C4-2B (cell line): Measurements from ENCODE around the gene CHKB.

Experiments used
- H3K27ac ChIP-seq: fragments of 450-650 bp; 2 replicates; pipeline ENCODE4 v1.5.1; 2017
- ZFX ChIP-seq: fragments of 450-650 bp; IDR thresholded peaks from 2 replicates; pipeline ENCODE4 v1.6.1; 2017
- TF ChIP-seq, protein P1 (sequence below): fragments of 450-650 bp; conservative IDR thresholded peaks from 2 replicates; pipeline ENCODE4 v1.5.1; 2017; ENCODE audit warnings: mild to moderate bottlenecking

CHKB gene

DNA sequence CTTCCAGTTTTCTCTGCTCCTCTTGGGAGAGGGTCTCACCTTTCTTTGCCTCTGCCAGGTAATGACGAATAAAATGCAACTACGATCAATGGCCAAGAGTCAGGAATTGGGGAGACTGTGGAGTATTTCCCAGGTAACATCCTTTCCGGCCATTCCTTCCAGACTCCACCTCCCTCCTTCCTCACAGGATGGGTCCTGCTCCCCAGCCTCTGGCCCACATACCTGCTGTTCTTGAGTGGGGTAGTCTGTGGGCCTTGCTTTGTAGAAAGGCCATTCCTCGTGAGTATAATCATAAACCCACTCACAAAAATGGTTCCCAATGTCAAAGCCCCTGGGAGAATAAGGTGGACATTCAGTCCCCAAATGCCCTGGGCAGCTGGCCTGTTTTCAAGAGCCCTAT is 2.9 kb downstream of the CHKB start:
- TF ChIP-seq ZFX = no peak
- TF ChIP-seq, protein P1, sequence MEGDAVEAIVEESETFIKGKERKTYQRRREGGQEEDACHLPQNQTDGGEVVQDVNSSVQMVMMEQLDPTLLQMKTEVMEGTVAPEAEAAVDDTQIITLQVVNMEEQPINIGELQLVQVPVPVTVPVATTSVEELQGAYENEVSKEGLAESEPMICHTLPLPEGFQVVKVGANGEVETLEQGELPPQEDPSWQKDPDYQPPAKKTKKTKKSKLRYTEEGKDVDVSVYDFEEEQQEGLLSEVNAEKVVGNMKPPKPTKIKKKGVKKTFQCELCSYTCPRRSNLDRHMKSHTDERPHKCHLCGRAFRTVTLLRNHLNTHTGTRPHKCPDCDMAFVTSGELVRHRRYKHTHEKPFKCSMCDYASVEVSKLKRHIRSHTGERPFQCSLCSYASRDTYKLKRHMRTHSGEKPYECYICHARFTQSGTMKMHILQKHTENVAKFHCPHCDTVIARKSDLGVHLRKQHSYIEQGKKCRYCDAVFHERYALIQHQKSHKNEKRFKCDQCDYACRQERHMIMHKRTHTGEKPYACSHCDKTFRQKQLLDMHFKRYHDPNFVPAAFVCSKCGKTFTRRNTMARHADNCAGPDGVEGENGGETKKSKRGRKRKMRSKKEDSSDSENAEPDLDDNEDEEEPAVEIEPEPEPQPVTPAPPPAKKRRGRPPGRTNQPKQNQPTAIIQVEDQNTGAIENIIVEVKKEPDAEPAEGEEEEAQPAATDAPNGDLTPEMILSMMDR = no peak
- no peak overlapping the region for H3K27ac ChIP-seq

DNA sequence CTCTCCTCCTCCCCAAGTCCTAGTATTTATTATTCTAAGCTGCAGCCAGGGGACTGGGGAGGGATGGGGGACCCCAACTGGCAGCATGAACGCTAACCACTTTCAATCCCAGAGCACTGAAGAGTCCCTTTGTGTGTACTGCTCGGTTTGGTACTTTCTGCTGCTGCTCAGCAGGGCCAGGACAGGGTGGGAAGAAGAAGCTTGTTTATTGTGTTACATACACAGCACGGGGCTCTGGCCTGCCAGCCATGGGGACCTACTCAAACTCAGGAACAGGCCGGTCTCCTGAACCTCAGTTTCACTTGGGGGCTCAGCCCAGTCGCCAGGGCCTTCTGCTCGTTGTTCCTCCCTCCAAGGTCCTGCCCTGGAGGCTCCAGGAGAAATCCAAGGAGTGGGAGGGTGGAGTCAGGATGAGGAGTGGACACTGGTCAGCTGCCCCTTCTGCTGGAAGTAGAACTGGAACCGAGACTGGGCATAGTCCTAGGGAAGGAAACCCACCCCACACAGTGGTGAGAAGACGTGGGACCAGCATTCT is 3.8 kb downstream of the CHKB start:
- H3K27ac ChIP-seq = no peak overlapping the region

DNA sequence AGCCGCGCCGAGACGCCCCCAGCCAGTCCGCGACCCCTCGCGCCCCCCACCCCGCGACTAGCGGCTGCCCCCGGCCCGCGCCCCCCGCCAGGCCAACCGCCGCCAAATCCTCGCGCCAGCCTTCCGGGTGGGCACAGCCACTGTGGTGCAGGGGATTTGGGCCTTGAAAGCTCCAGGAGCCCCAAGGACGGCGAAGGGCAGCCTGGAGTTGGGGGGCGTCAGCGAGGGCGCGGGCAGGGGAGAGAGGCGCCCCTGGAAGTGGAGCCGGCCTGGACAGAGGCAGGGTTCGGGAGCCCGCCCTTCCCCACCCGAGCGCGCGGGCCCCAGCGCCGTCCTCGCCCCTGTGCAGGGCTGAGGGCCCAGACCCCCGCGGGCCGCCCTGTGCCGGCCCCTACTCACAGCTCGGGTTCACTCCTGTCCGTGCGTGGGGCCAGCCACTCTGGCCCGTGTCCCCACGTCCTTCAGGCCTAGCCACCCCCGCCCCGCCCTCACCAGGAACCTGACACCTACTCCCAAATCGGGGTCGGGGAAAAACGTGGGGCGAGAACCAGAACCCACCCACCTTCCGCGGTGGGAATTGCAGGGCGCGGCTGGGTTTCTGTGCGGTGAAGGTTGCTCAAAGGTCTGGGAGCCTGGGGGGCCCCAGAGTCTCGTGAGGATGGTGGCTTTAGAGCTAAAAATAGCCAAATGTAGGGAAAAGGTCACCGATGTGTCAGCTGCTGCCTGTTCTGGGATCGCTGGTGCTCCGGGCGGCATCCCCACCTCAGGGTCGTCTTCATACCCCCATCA is 4.5 kb downstream of the CHKB start, which contains the start of gene CPT1B:
TSS of gene CPT1B (minus strand) at position 441 of the 789 bp plus-strand sequence. CDS start 512 bp downstream, outside the sequence.
- no peak within 1 kb of the TSS for H3K27ac ChIP-seq
- TF ChIP-seq, protein P1 = no peak
- no peak for TF ChIP-seq ZFX

More for the DNA sequence above, 3.8 kb downstream of the CHKB start:
- TF ChIP-seq, protein P1 = no peak
- TF ChIP-seq ZFX = no peak

GRCh38 chr22:50577697-50577986 is 5.0 kb downstream of the CHKB start:
- no peak for TF ChIP-seq ZFX
- TF ChIP-seq, protein P1 = no peak
- H3K27ac ChIP-seq = no peak overlapping the region

DNA sequence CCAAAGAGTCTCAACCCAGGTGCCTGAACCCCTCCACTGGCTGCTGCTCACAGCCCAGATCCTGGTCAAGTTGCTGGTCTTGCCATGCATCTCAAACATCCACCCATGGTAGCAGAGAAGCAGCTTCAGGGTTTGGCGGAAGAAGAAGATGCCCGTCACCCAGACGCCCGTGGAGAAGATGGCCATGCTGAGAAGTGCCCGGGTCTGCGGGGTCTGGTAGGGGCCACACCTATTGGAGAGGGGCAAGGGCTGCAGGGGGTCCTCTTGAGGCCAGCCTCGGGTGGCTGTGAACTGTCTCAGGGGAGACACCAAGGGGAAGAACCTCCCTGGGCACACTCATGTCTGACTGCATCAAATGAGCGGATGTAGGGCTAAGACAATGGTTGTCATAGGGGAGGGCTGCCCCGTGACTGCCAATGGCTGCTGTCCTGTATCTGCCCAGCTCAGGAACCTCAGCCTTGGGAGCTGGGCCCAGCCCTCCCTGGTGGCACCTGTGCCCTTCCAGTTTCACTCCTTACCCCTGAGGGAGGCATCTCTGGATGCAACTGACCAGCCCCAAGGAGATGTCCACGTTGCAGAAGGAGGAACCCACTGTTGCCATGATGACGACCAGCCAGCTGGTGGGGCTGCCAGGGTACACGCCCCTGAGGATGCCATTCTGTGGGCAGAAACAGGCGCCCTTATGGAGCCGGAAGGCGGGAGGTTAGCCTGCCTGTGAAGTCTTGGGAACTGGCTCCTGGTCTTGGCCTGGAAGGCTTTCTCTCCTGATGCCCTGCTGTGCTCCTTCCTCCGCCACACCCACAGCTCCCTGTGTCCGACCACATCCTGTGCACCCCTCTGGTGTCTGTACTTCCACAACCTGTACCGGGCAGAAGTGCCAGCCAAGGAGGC is 5.6 kb downstream of the CHKB start:
- no peak overlapping the region for H3K27ac ChIP-seq
- no peak for TF ChIP-seq ZFX
- TF ChIP-seq, protein P1 = no peak

GRCh38 chr22:50576070-50576469 is 6.6 kb downstream of the CHKB start:
- H3K27ac ChIP-seq = no peak overlapping the region

More at GRCh38 chr22:50576070-50576469, 6.6 kb downstream of the CHKB start:
- TF ChIP-seq ZFX = no peak
- TF ChIP-seq, protein P1 = no peak
